Effector memory CD8-positive, alpha-beta T cell (primary cell): ENCODE measurements around the gene NT5DC2.

Source experiments
- ATAC-seq: fragments of 150-1000 bp; cut with Tn5 transposase; replicated peaks from 2 replicates; pipeline ENCODE4 v1.10.0; 2021; ENCODE audit warnings: mild to moderate bottlenecking, moderate library complexity
- DNase-seq, 3 experiments: peaks; one replicate each; pipeline ENCODE4 v3.0.0; 2021
- H3K27ac Mint-ChIP-seq, 2 donors: one replicate each; pipeline ENCODE4 v1.8.0; 2022; ENCODE audit warnings: mild to moderate bottlenecking in 2 of 2, mixed read lengths in 2 of 2, moderate library complexity in 2 of 2
- H3K27me3 Mint-ChIP-seq, 2 donors: one replicate each; pipeline ENCODE4 v1.8.0; 2022; ENCODE audit warnings: mixed read lengths in 2 of 2
- H3K36me3 Mint-ChIP-seq: one replicate; pipeline ENCODE4 v1.8.0; 2022; ENCODE audit warnings: mild to moderate bottlenecking, moderate library complexity, mixed read lengths; ENCODE audit not compliant: insufficient read depth
- H3K4me1 Mint-ChIP-seq, 2 donors: one replicate each; pipeline ENCODE4 v1.8.0; 2022; ENCODE audit warnings: low read depth in 2 of 2, mixed read lengths in 2 of 2
- H3K4me3 Mint-ChIP-seq, 2 donors: one replicate each; pipeline ENCODE4 v1.8.0; 2022; ENCODE audit warnings: mild to moderate bottlenecking in 2 of 2, mixed read lengths in 2 of 2, moderate library complexity in 2 of 2
- H3K9me3 Mint-ChIP-seq, 2 donors: one replicate each; pipeline ENCODE4 v1.8.0; 2022; ENCODE audit warnings: mixed read lengths in 2 of 2

Gene NT5DC2

DNA sequence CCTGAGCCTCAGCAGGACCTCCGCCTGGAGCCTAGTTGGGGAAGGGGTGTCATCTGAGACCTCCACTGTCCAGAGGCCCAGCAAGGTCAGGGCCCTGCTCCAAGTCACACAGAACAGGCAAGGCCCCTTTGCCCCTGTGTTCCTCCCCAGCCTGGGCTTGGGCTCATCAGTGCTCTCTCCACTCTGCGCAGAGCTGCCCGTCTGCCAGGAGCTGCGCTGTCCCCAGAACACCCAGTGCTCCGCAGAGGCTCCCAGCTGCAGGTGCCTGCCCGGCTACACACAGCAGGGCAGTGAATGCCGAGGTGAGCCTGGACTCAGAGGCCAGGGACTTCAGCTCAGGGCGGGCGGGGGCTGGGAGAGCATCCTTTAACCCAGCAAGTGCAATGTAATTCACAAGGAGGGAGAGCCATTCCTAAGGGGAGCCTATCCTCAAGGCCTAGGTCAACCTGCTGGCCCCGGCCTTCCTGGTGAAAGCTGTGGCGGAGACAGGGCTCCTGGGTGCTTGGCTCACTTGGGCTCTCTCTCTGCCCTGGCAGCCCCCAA lies 30.8 kb downstream of the NT5DC2 start:
- H3K36me3 Mint-ChIP-seq: no peaks in the 10 kb centered on the region
- no peak for DNase-seq
- H3K27ac Mint-ChIP-seq: no peak overlapping the region
- no peak for ATAC-seq
- no peak overlapping the region for H3K4me3 Mint-ChIP-seq
- no peaks in the 10 kb centered on the region for H3K9me3 Mint-ChIP-seq
- H3K4me1 Mint-ChIP-seq: no peaks in the 10 kb centered on the region
- H3K27me3 Mint-ChIP-seq: peaks cover 0 to 6% of the 10 kb centered on the region in 2 donors

DNA sequence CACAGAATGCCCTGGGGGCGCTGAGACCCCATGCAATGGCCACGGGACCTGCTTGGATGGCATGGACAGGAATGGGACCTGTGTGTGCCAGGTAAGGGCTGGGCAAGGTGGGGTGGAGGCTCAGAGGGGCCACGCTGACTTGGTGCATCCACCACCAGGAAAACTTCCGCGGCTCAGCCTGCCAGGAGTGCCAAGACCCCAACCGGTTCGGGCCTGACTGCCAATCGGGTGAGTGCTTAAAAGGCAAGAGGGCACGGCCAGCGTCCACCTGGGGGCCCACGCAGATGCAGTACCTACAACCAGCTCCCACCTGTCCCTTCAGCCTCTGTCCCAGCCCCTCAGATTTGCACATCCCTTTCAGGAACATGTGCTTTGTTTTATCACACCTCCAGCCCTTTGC lies 31.7 kb downstream of the NT5DC2 start:
- Mint-ChIP-seq H3K9me3 (no peaks in the 10 kb centered on the region), H3K27ac (no peak overlapping the region)

DNA sequence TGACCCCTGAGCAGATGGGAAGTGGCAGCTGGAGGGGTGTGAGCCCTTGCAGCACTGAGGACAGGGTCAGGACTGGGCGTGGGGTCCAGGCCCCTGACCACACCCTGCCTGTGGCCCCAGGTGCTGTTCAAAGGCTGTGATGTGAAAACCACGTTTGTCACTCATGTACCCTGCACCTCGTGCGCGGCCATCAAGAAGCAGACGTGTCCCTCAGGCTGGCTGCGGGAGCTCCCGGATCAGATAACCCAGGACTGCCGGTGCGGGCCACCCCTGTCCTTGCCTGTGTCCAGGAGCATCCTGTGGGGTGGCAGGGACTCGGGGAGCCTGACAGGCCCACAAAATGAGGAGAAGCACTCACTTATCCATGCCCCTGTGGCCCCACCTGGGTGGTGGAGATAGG lies 32.6 kb downstream of the NT5DC2 start:
- no peaks in the 10 kb centered on the region for H3K36me3 Mint-ChIP-seq
- H3K27me3 Mint-ChIP-seq: peaks cover 0 to 4% of the 10 kb centered on the region in 2 donors
- H3K27ac Mint-ChIP-seq: no peak overlapping the region
- no peaks in the 10 kb centered on the region for H3K4me1 Mint-ChIP-seq
- no peak for ATAC-seq
- H3K9me3 Mint-ChIP-seq: no peaks in the 10 kb centered on the region
- H3K4me3 Mint-ChIP-seq: no peak overlapping the region
- no peak for DNase-seq

More for the DNA sequence above, 31.7 kb downstream of the NT5DC2 start:
- H3K27me3 Mint-ChIP-seq: peaks cover 0 to 6% of the 10 kb centered on the region in 2 donors
- ATAC-seq (no peak), DNase-seq (no peak)
- H3K4me1 Mint-ChIP-seq: no peaks in the 10 kb centered on the region
- H3K36me3 Mint-ChIP-seq: no peaks in the 10 kb centered on the region
- H3K4me3 Mint-ChIP-seq: no peak overlapping the region

DNA sequence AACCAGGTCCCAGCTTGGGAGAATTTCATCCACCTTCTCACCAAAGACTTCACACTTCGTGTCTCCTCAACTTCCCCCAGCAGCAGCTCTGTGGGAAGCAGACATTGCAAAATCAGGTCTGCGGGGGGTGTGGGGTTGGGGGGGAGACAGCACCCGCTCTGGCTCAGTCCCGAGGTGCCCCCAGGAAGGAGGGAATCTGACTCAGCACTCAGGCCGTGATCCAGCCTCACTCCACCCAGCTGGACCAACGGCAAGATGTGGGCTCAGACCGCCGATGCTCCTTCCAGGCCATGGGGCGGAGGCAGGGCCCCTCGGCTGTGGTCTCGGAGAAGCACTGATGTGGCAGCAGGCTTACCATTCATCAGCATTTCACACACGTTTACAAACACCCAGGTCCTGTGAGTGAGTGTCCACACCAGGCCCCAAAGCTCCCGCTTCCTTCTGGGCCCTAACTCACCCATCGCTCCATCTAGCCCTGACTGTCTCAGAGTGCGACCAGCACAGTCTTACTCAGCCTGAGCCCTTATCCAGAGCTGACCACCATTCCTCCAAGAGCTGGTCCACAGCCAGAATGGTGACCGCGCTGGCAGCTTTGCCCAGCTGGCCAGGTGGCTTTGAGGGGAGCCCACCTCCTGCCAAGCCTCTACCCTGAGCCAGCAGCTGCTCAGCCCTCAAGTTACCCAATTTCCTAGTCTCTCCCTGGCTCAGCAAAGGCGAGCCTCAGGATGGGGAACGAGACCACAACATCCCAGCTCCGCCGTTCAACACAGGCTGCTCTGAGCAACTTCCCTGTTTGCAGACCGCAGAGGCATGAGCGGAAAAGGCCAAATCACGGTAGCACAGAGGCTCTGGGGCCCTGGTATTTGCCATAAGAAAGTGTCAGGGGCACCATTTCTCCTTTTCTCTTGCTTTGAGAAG lies 35.3 kb downstream of the NT5DC2 start:
- peaks cover 8% of the 10 kb centered on the region for H3K36me3 Mint-ChIP-seq
- H3K27me3 Mint-ChIP-seq: no peaks in the 10 kb centered on the region
- peak; percentile 51 for ATAC-seq
- H3K4me1 Mint-ChIP-seq: peaks cover 4% of the 10 kb centered on the region in 2 donors
- H3K9me3 Mint-ChIP-seq: no peaks in the 10 kb centered on the region
- H3K4me3 Mint-ChIP-seq: no peak overlapping the region
- DNase-seq: no peak
- no peak overlapping the region for H3K27ac Mint-ChIP-seq

DNA sequence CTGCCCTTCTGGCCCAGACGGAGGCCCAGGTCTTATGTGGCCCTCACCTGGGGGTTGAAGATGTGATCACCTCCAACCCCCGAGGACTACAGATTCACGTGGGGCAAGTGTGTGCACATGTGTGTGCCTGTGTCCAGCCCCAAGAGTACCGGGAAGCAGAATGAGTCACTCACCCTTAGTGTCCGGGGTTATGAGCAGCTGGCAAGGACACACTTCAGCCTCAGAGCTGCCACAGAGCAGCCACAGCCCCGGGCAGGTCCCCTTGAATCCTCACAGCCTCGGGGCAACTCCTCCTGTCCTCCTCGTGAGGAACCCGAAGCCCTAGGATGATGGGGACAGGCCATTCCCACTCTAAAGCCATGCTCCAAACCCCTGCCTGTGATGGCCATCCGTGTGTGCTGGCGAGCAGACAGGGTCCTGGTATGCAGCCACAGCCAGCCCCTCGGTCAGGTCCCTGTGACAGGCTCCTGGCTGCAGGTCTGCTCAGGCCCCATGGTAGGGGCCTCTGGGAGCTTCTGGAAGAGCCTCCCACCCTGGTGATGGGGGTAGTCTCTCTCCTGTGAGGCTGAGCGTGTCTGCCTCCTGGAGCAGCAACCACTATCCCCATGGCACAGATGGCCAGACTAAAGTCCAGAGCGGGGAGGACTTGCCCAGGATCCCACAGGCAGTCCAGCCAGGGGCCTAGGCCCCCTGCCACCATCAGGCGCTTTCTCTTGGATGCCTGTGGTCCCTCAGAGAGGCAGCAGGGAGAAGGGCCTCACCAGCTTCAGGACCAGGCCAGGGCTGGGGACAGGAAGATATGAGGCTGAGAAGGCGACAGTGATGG lies 37.7 kb downstream of the NT5DC2 start:
- H3K36me3 Mint-ChIP-seq: peaks cover 21% of the 10 kb centered on the region

DNA sequence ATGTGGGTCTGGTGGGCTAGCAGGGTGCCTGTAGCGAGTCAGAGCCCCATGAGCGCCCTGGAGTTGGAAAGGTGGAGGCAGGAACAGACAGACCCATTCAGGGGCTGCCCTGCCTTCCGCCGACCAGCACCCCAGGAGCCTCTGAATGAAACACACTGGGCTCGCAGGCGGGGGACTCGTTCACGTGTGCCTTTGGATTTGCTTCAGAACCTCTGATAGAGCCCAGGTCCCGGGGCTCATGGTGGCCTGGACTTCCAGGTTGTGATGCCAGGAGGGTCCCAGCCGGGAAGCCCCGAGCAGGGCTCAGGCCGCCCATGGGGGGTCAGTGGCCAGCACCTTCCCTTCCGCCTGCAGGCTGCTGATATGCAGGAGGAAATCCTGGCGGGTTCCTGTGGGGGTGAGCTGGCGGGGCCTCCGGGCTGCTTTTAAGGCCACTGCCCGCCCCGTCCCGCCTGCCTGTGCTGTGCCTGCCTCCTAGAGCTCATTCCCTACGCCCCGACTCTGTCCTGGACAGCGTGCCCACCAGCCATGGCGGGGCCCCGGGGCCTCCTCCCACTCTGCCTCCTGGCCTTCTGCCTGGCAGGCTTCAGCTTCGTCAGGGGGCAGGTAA lies 38.7 kb downstream of the NT5DC2 start, which contains the start of gene STAB1:
Gene STAB1, plus strand, starts transcription at position 453 of the 610 bp plus-strand sequence. Its CDS starts 76 bp downstream, at position 529.
- H3K27ac Mint-ChIP-seq: peak within 1 kb of the TSS in 1 of 2 donors; percentile 80
- H3K36me3 Mint-ChIP-seq: peaks cover 25% of the 10 kb centered on the region
- peak within 1 kb of the TSS in 1 of 2 donors; percentile 26 for H3K4me3 Mint-ChIP-seq
- H3K4me1 Mint-ChIP-seq: peaks cover 7 to 9% of the 10 kb centered on the region in 2 donors
- no peak for ATAC-seq
- no peaks in the 10 kb centered on the region for H3K27me3 Mint-ChIP-seq
- H3K9me3 Mint-ChIP-seq: no peaks in the 10 kb centered on the region
- DNase-seq: no peak

More for the DNA sequence above, 37.7 kb downstream of the NT5DC2 start:
- ATAC-seq: no peak
- DNase-seq: no peak
- Mint-ChIP-seq H3K27me3 (no peaks in the 10 kb centered on the region), H3K4me3 (no peak overlapping the region), H3K27ac (no peak overlapping the region), H3K4me1 (peaks cover 4 to 7% of the 10 kb centered on the region in 2 donors), H3K9me3 (no peaks in the 10 kb centered on the region)

DNA sequence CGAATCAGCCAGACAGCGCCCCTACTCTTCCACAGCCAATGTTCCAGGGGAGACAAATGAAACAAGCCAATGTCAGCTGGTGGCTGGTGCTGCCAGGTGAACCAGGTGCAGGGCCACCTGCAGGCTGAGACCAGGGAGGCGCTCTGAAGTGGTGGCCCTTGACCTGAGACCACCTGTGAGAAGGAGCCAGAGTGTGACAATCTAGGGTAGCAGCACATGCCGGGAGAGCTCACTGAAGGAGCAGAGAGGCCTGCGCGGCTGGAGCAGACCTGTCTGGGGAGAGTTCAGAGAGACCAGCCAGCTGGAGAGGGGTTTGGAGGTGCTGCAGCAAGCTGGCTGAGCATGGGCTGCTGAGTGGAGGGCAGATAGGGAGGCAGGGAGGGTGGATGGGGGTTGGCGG lies 39.2 kb downstream of the NT5DC2 start:
- no peaks in the 10 kb centered on the region for H3K9me3 Mint-ChIP-seq

DNA sequence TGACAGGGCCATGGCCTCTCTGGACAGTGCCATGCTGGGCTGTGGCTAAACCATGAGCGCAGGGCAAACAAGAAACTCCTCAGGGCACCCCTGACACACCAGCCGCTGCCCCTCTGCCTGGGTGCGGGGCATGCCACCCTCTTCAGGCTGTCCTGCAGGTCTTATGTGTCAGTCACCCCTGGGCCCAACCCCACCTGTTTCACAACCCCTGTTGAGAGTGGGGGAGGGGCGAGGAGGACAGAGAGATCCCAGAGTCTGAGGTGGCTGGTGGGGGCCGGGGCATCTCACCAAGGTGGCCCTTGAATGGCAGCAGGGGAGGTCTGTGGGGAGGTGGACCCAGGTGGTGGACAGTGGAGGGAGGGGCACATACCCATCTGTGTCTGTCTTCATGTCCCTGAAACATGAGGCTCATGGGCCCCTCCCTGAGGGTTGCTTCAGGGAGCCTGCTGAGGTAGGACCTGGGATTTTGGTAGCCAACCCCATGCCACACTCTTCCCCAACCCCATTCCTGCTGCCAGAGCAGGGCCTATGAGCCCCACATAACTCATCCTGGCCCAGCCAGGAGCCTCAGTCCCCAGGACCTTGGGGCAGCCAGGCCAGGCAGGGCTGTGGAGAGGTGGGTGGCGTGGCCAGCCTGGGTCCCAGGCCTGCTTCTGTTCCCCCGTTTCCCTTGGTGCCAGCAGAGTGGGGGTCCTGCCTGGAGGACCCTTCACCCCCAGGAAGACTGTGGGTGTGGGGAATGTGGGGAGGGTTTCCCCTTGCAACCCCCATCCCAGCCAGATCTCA lies 40.2 kb downstream of the NT5DC2 start:
- H3K27ac Mint-ChIP-seq: no peak overlapping the region
- no peak overlapping the region for H3K4me3 Mint-ChIP-seq
- H3K4me1 Mint-ChIP-seq: peaks cover 7 to 9% of the 10 kb centered on the region in 2 donors
- H3K9me3 Mint-ChIP-seq: no peaks in the 10 kb centered on the region
- ATAC-seq (no peak), DNase-seq (no peak)
- no peaks in the 10 kb centered on the region for H3K27me3 Mint-ChIP-seq
- peaks cover 36% of the 10 kb centered on the region for H3K36me3 Mint-ChIP-seq

More for the DNA sequence above, 39.2 kb downstream of the NT5DC2 start:
- H3K27ac Mint-ChIP-seq: peak overlapping the region in 1 of 2 donors; percentile 80
- DNase-seq: no peak
- no peaks in the 10 kb centered on the region for H3K27me3 Mint-ChIP-seq
- peaks cover 27% of the 10 kb centered on the region for H3K36me3 Mint-ChIP-seq
- peak overlapping the region in 1 of 2 donors; percentile 26 for H3K4me3 Mint-ChIP-seq
- no peak for ATAC-seq
- H3K4me1 Mint-ChIP-seq: peaks cover 7 to 9% of the 10 kb centered on the region in 2 donors

DNA sequence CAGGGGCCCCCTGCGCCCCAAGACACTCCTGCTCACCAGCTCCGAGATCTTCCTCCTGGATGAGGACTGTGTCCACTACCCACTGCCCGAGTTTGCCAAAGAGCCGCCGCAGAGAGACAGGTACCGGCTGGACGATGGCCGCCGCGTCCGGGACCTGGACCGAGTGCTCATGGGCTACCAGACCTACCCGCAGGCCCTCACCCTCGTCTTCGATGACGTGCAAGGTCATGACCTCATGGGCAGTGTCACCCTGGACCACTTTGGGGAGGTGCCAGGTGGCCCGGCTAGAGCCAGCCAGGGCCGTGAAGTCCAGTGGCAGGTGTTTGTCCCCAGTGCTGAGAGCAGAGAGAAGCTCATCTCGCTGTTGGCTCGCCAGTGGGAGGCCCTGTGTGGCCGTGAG lies 41.6 kb downstream of the NT5DC2 start:
- no peaks in the 10 kb centered on the region for H3K27me3 Mint-ChIP-seq
- ATAC-seq (no peak), DNase-seq (no peak)
- no peak overlapping the region for H3K4me3 Mint-ChIP-seq
- H3K27ac Mint-ChIP-seq: peak overlapping the region in 1 of 2 donors; percentile 86
- H3K4me1 Mint-ChIP-seq: peaks cover 7 to 9% of the 10 kb centered on the region in 2 donors
- H3K9me3 Mint-ChIP-seq: no peaks in the 10 kb centered on the region
- peaks cover 46% of the 10 kb centered on the region for H3K36me3 Mint-ChIP-seq

DNA sequence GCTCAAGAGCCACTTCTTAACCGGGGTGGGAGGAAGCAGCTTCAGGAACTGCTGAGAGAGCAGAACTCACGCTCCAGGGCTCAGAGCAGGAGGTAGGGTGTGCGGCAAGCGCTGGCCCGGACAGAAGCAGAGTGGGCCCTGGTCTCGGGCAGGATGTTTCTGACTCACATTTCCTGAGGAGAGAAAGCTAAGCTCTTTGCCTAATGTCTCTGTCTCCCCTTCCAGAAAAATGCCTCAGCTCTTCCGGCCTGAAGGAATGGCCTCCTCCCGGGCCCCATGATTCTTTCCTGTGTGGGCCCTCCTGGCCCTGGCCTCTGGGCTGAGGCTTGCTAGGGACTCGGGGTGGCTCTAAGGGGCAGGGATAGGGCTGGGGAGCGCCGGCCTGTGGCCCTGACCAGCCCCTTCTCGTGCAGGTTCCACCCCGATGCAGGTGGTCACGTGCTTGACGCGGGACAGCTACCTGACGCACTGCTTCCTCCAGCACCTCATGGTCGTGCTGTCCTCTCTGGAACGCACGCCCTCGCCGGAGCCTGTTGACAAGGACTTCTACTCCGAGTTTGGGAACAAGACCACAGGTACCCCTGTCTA lies 42.6 kb downstream of the NT5DC2 start:
- Mint-ChIP-seq H3K9me3 (no peaks in the 10 kb centered on the region), H3K36me3 (peaks cover 51% of the 10 kb centered on the region), H3K27me3 (no peaks in the 10 kb centered on the region), H3K4me3 (peak overlapping the region in 1 of 2 donors; percentile 36), H3K4me1 (peaks cover 7 to 9% of the 10 kb centered on the region in 2 donors), H3K27ac (peak overlapping the region in 1 of 2 donors; percentile 86)
- DNase-seq (no peak), ATAC-seq (peak; percentile 56)

DNA sequence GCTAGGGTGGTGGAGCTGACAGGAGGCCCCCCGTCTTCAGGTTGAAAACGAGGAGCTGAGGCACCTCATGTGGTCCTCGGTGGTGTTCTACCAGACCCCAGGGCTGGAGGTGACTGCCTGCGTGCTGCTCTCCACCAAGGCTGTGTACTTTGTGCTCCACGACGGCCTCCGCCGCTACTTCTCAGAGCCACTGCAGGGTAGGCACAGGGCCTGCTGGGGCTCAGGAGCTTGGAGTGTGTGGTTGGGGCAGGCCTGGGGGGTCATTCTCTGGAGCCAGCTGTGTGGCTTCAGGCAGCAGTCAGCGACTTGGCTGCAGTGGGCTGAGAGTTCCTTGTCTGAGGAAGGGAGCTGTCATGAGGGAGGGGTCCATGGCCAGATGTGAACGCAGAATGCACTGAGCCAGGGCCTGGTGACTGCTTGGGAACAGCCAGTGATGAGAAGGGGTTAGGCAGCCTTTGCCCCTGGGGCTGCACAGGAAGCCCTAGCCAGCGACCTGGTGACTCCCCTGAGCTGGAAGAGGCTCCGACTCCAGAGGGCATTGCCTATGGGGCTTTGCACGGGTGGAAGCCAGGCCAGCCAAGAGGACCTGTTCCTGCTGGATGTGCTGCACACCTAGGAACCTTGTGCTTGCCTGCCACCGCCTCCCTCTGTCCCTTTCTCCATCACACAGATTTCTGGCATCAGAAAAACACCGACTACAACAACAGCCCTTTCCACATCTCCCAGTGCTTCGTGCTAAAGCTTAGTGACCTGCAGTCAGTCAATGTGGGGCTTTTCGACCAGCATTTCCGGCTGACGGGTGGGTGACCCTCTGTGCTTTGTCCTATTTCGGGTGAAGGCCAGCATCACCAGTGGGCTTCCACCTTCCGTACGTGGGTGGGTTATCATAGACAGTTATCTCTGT lies 43.4 kb downstream of the NT5DC2 start:
- H3K4me1 Mint-ChIP-seq: peaks cover 7 to 11% of the 10 kb centered on the region in 2 donors
- peaks cover 51% of the 10 kb centered on the region for H3K36me3 Mint-ChIP-seq
- DNase-seq (no peak), ATAC-seq (no peak)
- no peaks in the 10 kb centered on the region for H3K9me3 Mint-ChIP-seq
- no peak overlapping the region for H3K4me3 Mint-ChIP-seq
- H3K27ac Mint-ChIP-seq: peak overlapping the region in 1 of 2 donors; percentile 86
- H3K27me3 Mint-ChIP-seq: no peaks in the 10 kb centered on the region
